ENCODE data around the gene SLIT1.

The SLIT1 gene

GRCh38 chr10:97157578-97158095 is 28.1 kb downstream of the SLIT1 start:
- no peak for TF ChIP-seq OSR1 (CRISPR knock-in tag; IDR thresholded peaks at IDR 0.05)
- no peak for TF ChIP-seq TOX (CRISPR knock-in tag; IDR thresholded peaks at IDR 0.05; ENCODE audit: borderline replicate concordance)
- no peak for TF ChIP-seq PPARA (CRISPR knock-in tag; IDR thresholded peaks at IDR 0.05; ENCODE audit: borderline replicate concordance)
- TF ChIP-seq TCF4 (CRISPR knock-in tag; IDR thresholded peaks at IDR 0.05; ENCODE audit: borderline replicate concordance): no peak
- TF ChIP-seq SNAI2 (CRISPR knock-in tag; IDR thresholded peaks at IDR 0.05): no peak
- no peak for TF ChIP-seq BACH2 (CRISPR knock-in tag; IDR thresholded peaks at IDR 0.05; ENCODE audit: borderline replicate concordance)
- no peak for TF ChIP-seq ZC3H10 (CRISPR knock-in tag; IDR thresholded peaks at IDR 0.05)
- TF ChIP-seq TSHZ2 (CRISPR knock-in tag; IDR thresholded peaks at IDR 0.05): no peak
- TF ChIP-seq ESRRG (CRISPR knock-in tag; IDR thresholded peaks at IDR 0.05): no peak
- no peak for TF ChIP-seq PATZ1 (CRISPR knock-in tag; IDR thresholded peaks at IDR 0.05; ENCODE audit: borderline replicate concordance)
- TF ChIP-seq RARB (CRISPR knock-in tag; IDR thresholded peaks at IDR 0.05): no peak
- ATAC-seq: no peak

GRCh38 chr10:97154781-97155180 is 31.0 kb downstream of the SLIT1 start:
- ATAC-seq: no peak
- no peak for TF ChIP-seq ZFP3 (CRISPR knock-in tag; IDR thresholded peaks at IDR 0.05)
- no peak for TF ChIP-seq ISL1 (CRISPR knock-in tag; IDR thresholded peaks at IDR 0.05)
- no peak for TF ChIP-seq PATZ1 (CRISPR knock-in tag; IDR thresholded peaks at IDR 0.05; ENCODE audit: borderline replicate concordance)
- no peak for TF ChIP-seq OSR1 (CRISPR knock-in tag; IDR thresholded peaks at IDR 0.05)
- TF ChIP-seq CSRNP3 (CRISPR knock-in tag; IDR thresholded peaks at IDR 0.05): no peak
- no peak for TF ChIP-seq ARNTL (CRISPR knock-in tag; IDR thresholded peaks at IDR 0.05; ENCODE audit: borderline replicate concordance, low read depth)
- no peak for TF ChIP-seq ZFP30 (CRISPR knock-in tag; IDR thresholded peaks at IDR 0.05)
- no peak for TF ChIP-seq TOX (CRISPR knock-in tag; IDR thresholded peaks at IDR 0.05; ENCODE audit: borderline replicate concordance)
- no peak for TF ChIP-seq CSDC2 (CRISPR knock-in tag; IDR thresholded peaks at IDR 0.05)
- TF ChIP-seq CREB5 (CRISPR knock-in tag; IDR thresholded peaks at IDR 0.05; ENCODE audit: low read depth): no peak
- no peak for TF ChIP-seq BACH2 (CRISPR knock-in tag; IDR thresholded peaks at IDR 0.05; ENCODE audit: borderline replicate concordance)
- no peak for TF ChIP-seq ZNF565 (CRISPR knock-in tag; conservative IDR thresholded peaks at IDR 0.05; ENCODE audit: low read depth)
- TF ChIP-seq TCF4 (CRISPR knock-in tag; IDR thresholded peaks at IDR 0.05; ENCODE audit: borderline replicate concordance): no peak
- TF ChIP-seq PPARA (CRISPR knock-in tag; IDR thresholded peaks at IDR 0.05; ENCODE audit: borderline replicate concordance): no peak
- no peak for TF ChIP-seq SNAI2 (CRISPR knock-in tag; IDR thresholded peaks at IDR 0.05)
- TF ChIP-seq ZNF70 (CRISPR knock-in tag; IDR thresholded peaks at IDR 0.05): no peak
- no peak for TF ChIP-seq ESRRG (CRISPR knock-in tag; IDR thresholded peaks at IDR 0.05)
- no peak for TF ChIP-seq TSHZ2 (CRISPR knock-in tag; IDR thresholded peaks at IDR 0.05)
- no peak for TF ChIP-seq RARB (CRISPR knock-in tag; IDR thresholded peaks at IDR 0.05)
